Measurements from ENCODE around the gene CDYL.

GRCh38 chr6:4840169-4840568, 64.0 kb downstream of the CDYL start:
- TF ChIP-seq EZH2phosphoT487 (IDR thresholded peaks at IDR 0.05; ENCODE audit: borderline replicate concordance, low read length) (no peak), CTCF (IDR thresholded peaks at IDR 0.05; ENCODE audit: low read depth, low read length, poor library complexity, severe bottlenecking) (no peak)

Data from DOHH2 (cell line).